A549 treated with Mapracorat at 1 μM for 4 hours (cell line): ENCODE results near the gene ILRUN. TPM values are rescaled to one million over a fixed set of nuclear protein-coding genes. Genes with fewer than 3 reads are reported as not detected.

Experiments used
- total RNA-seq: library from RNA; stranded (reverse); fragments of 200-300 nt; extraction: Qiagen RNA extraction; gene quantifications from 5 replicates; pipeline ENCODE4 v1.2.3, GENCODE V29; 2022

ILRUN gene
- 30.3 to 34.7 TPM (median 31.7 TPM) in 5 replicates for total RNA-seq

DNA sequence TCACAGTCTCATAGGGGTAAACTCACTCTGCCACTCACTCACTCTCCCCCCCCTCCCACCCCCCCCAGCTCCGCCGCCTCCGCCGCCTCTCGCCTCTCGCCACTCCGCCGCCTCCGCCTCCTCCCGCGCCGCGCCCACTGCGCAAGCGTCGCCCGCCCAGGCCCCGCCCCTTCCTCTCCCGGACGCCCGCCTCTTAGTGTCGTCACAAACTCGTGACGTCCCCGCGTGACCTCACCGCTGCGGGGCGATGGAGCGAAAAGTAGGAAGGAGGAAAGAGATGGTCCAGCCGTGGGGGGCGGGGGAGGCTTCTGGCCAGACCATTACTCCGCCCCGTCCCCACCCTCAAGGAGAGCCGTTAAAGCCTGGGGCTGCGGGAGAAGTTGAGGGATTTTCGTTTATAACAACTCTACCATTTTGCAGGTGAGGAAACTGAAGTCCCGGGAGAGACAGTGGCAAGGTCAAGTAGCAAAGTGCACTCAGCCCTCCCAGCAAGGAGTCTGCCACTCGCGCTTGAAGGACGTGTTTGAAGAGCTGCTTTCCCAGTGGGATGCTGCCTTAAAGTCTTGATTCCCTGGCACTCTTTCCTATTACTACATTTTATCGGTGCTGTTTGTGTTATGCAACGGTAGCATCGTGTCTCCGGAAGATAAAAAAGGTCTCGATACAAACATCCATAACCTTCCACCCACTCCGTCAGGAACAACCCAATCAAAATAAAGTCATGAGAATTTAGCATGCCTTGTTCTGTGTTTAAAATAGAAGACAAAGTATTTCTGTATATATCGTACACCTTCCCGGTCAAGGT is at the start of gene ILRUN:
Gene ILRUN, minus strand, starts transcription at position 29 of the 805 bp plus-strand sequence. CDS start 164 bp downstream, outside the sequence.

Other genes with a start within 250 kb of the ILRUN start
- 0.04 to 0.07 TPM (median 0.05 TPM) in 4 of 5 replicates, not detected in the other for gene PACSIN1, start 230.7 kb downstream of the ILRUN start, total RNA-seq
- gene SPDEF, start 140.4 kb downstream of the ILRUN start, total RNA-seq, result 1.2 to 2.1 TPM (median 1.6 TPM) in 5 replicates
- gene SNRPC, start 60.7 kb upstream of the ILRUN start, total RNA-seq, result 202 to 225 TPM (median 218 TPM) in 5 replicates
- gene BLTP3A, start 95.3 kb upstream of the ILRUN start, total RNA-seq, result 4.2 to 5.9 TPM (median 5.0 TPM) in 5 replicates
- 18.3 to 21.8 TPM (median 19.3 TPM) in 5 replicates for gene TAF11, start 191.3 kb upstream of the ILRUN start, total RNA-seq
- 5.0 to 7.6 TPM (median 6.8 TPM) in 5 replicates for gene ANKS1A, start 192.5 kb upstream of the ILRUN start, total RNA-seq